ENCODE measurements around the gene RGS7BP. TPM values are rescaled to one million over a fixed set of nuclear protein-coding genes. Genes with fewer than 3 reads are reported as not detected.

RGS7BP gene
- total and polyA plus RNA-seq, 3 donors from 2014 or later: 0.63 to 7.8 (median 3.1) TPM

DNA sequence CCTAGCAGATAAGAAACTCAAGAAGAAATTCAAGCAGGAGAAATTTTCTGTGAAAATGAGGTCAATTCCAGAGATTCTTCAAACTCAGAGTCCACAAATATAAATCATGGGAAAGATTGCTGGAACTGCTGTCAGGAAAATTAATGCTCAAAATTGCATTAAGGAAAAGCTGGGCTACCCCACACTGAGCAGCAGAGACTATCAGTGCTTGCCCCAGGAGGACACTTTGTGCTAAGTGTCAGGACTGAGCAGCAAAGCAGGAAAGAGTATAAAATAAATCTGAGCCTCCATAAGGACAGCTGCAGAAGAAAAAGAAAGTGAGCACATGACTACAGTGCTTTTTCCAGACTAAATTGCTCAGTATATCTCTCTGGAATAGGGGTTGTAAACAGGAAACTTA, 81.6 kb downstream of the RGS7BP start:
- H3K27ac ChIP-seq: peak overlapping the region in 1 of 2 donors; percentile 50
- intact Hi-C loops (cut with DNase I; ENCODE audit: low total_unique reads): no loop called here

GRCh38 chr5:64592730-64593341, 87.0 kb downstream of the RGS7BP start:
- Histone ChIP-seq H3K36me3 (ENCODE audit: low read depth, missing control alignments) (no peaks in the 10 kb centered on the region), H3K4me3 (no peak overlapping the region), H3K27me3 (no peaks in the 10 kb centered on the region), H3K27ac (no peak overlapping the region), H3K9me3 (no peaks in the 10 kb centered on the region), H3K4me1 (peaks cover 10% of the 10 kb centered on the region)
- DNase-seq: no peak
- no peak for TF ChIP-seq POLR2A (IDR thresholded peaks at IDR 0.05)
- no peak for TF ChIP-seq CTCF (IDR thresholded peaks at IDR 0.05)
- WGBS, 2 donors: 50 to 64% methylated on average over 2 of the region's 2 CpGs
- intact Hi-C loops (cut with DNase I; ENCODE audit: low total_unique reads): loop anchor here (10.0 kb wide), 1 partner anchor 88 kb away; the partner anchor contains the start of gene RGS7BP

More for the DNA sequence above, 81.6 kb downstream of the RGS7BP start:
- no peaks in the 10 kb centered on the region for H3K36me3 ChIP-seq (ENCODE audit: low read depth, missing control alignments)
- H3K27me3 ChIP-seq: no peaks in the 10 kb centered on the region
- peaks cover 8% of the 10 kb centered on the region for H3K4me1 ChIP-seq
- TF ChIP-seq POLR2A (IDR thresholded peaks at IDR 0.05) (no peak), CTCF (IDR thresholded peaks at IDR 0.05) (no peak)
- peak; percentile 22 for DNase-seq
- H3K4me3 ChIP-seq: no peak overlapping the region
- no peaks in the 10 kb centered on the region for H3K9me3 ChIP-seq

DNA sequence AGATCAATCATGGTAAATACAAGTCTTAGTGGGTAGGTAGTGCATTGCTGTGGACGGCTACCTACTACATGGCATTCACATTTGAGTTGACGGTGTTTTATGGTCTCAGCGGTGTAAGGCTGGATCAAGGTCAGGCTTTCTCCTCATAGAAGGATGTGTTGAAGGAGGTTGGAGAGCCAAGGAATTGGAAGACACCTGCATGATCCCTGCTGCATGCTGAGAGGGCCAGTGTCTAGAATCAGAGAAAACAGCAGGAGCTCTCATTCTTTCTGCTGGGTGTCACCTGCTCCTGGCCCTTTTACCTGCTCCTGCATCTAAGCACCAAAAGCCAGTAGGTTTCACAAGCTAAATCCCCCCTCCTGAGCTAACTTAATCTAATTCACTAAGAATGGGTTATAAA, 88.2 kb downstream of the RGS7BP start:
- Histone ChIP-seq H3K4me3 (no peak overlapping the region), H3K36me3 (ENCODE audit: low read depth, missing control alignments) (no peaks in the 10 kb centered on the region), H3K9me3 (no peaks in the 10 kb centered on the region), H3K27me3 (no peaks in the 10 kb centered on the region), H3K27ac (no peak overlapping the region), H3K4me1 (peaks cover 10% of the 10 kb centered on the region)
- no peak for TF ChIP-seq POLR2A (IDR thresholded peaks at IDR 0.05)
- TF ChIP-seq CTCF (IDR thresholded peaks at IDR 0.05): no peak
- 91 to 98% methylated on average over 3 of the region's 3 CpGs for WGBS, 2 donors
- DNase-seq: no peak
- intact Hi-C loops (cut with DNase I; ENCODE audit: low total_unique reads): loop anchor here (10.0 kb wide), 1 partner anchor 89 kb away; the partner anchor contains the start of gene RGS7BP

GRCh38 chr5:64594601-64595000, 88.8 kb downstream of the RGS7BP start:
- H3K9me3 ChIP-seq: no peaks in the 10 kb centered on the region
- no peaks in the 10 kb centered on the region for H3K36me3 ChIP-seq (ENCODE audit: low read depth, missing control alignments)
- H3K27ac ChIP-seq: peak overlapping the region in 1 of 2 donors; percentile 32
- DNase-seq: no peak
- intact Hi-C loops (cut with DNase I; ENCODE audit: low total_unique reads): loop anchor here (10.0 kb wide), 1 partner anchor 90 kb away; the partner anchor contains the start of gene RGS7BP
- peaks cover 10% of the 10 kb centered on the region for H3K4me1 ChIP-seq
- H3K27me3 ChIP-seq: no peaks in the 10 kb centered on the region
- WGBS, 2 donors: 50 to 58% methylated on average over 4 of the region's 4 CpGs
- H3K4me3 ChIP-seq: no peak overlapping the region
- TF ChIP-seq POLR2A (IDR thresholded peaks at IDR 0.05): no peak
- no peak for TF ChIP-seq CTCF (IDR thresholded peaks at IDR 0.05)

All from testis (tissue), 3 donors.